PC-3 (cell line): ENCODE data around the gene CCT6B. TPM values are rescaled to one million over a fixed set of nuclear protein-coding genes. Genes with fewer than 3 reads are reported as not detected.

Experiments
- ATAC-seq: fragments of 200-7000 bp; cut with Tn5 transposase; 2 replicates; pipeline ENCODE4 v1.9.1; 2020; ENCODE audit warnings: mild to moderate bottlenecking, moderate library complexity
- BruUV-seq: library from RNA; stranded (reverse); fragments of 400-500 nt; replicated peaks from 2 replicates; lab custom pipeline; 2021; lab: Mats Ljungman, UMichigan
- CTCF ChIA-PET: fragments of 300-600 bp; sonication (Branson Sonifier 250); formaldehyde crosslinking; loops from one replicate; lab custom pipeline; 2022; ENCODE audit warnings: antibody characterized with exemption; lab: Charles Lee
- POLR2A ChIA-PET: fragments of 300-600 bp; sonication (Branson Sonifier 250); formaldehyde crosslinking; loops from one replicate; lab custom pipeline; 2022; ENCODE audit warnings: antibody characterized with exemption; ENCODE audit not compliant: unreplicated experiment; lab: Charles Lee
- DNase-seq: peaks from one replicate; pipeline ENCODE4 v3.0.0-alpha.2; 2015
- H2AFZ ChIP-seq: fragments of 300-600 bp; sonication (generic); 2 replicates; pipeline ENCODE4 v1.6.0; 2016; ENCODE audit warnings: antibody characterized with exemption, low read length
- H3F3A ChIP-seq: fragments of 300-600 bp; sonication (generic); one replicate; pipeline ENCODE4 v1.6.0; 2017; ENCODE audit warnings: antibody characterized with exemption, low read length, control low read depth, mild to moderate bottlenecking; ENCODE audit not compliant: unreplicated experiment
- H3K27ac ChIP-seq: fragments of 300-600 bp; sonication (generic); 2 replicates; pipeline ENCODE4 v1.5.1; 2016; ENCODE audit warnings: mild to moderate bottlenecking, low read length
- H3K27me3 ChIP-seq: fragments of 300-600 bp; sonication (generic); 2 replicates; pipeline ENCODE4 v1.6.1; 2016; ENCODE audit warnings: low read length, mixed read lengths
- H3K36me3 ChIP-seq: fragments of 300-600 bp; sonication (generic); 2 replicates; pipeline ENCODE4 v1.6.1; 2016; ENCODE audit warnings: low read depth, mixed run types, low read length, mixed read lengths
- H3K4me1 ChIP-seq: fragments of 300-600 bp; sonication (generic); 2 replicates; pipeline ENCODE4 v1.5.1; 2016; ENCODE audit warnings: low read length; ENCODE audit not compliant: insufficient read depth
- H3K4me2 ChIP-seq: fragments of 300-600 bp; sonication (generic); 2 replicates; pipeline ENCODE4 v1.6.0; 2016; ENCODE audit warnings: low read length
- H3K4me3 ChIP-seq: fragments of 300-600 bp; sonication (generic); 2 replicates; pipeline ENCODE4 v1.5.1; 2016; ENCODE audit warnings: mild to moderate bottlenecking, low read length, mixed read lengths
- H3K79me2 ChIP-seq: fragments of 300-600 bp; sonication (generic); 2 replicates; pipeline ENCODE4 v1.6.1; 2017; ENCODE audit warnings: low read length, mixed read lengths
- H3K9ac ChIP-seq: fragments of 300-600 bp; sonication (generic); 2 replicates; pipeline ENCODE4 v1.6.0; 2016; ENCODE audit warnings: mild to moderate bottlenecking, low read length
- H3K9me2 ChIP-seq: fragments of 300-600 bp; sonication (generic); replicated peaks from 2 replicates; pipeline ENCODE4 v1.6.1; 2016; ENCODE audit warnings: mixed run types, low read length, mixed read lengths
- H3K9me3 ChIP-seq: fragments of 300-600 bp; sonication (generic); 2 replicates; pipeline ENCODE4 v1.6.1; 2016; ENCODE audit warnings: low read length, mixed read lengths
- H4K20me1 ChIP-seq: fragments of 300-600 bp; sonication (generic); 2 replicates; pipeline ENCODE4 v1.6.1; 2016; ENCODE audit warnings: low read length, mixed read lengths
- CTCF ChIP-seq: fragments of 300-600 bp; sonication (generic); conservative IDR thresholded peaks from 2 replicates; pipeline ENCODE4 v1.5.1; 2017; ENCODE audit warnings: antibody characterized with exemption, low read depth, mild to moderate bottlenecking, low read length
- EZH2 ChIP-seq: fragments of 300-600 bp; sonication (generic); IDR thresholded peaks from one replicate; pipeline ENCODE4 v1.6.1; 2017; ENCODE audit warnings: antibody characterized with exemption, mild to moderate bottlenecking, low read length; ENCODE audit not compliant: unreplicated experiment
- EZH2phosphoT487 ChIP-seq: fragments of 300-600 bp; sonication (generic); IDR thresholded peaks from 2 replicates; pipeline ENCODE4 v1.6.1; 2018; ENCODE audit warnings: mild to moderate bottlenecking, antibody characterized with exemption, low read length, borderline replicate concordance
- intact Hi-C: fragments of 100-400 bp; cut with micrococcal nuclease; formaldehyde crosslinking; loops from 2 replicates; pipeline ENCODE4 v1.9.0; 2023
- total RNA-seq: library from RNA; depleted of rRNA; stranded (reverse); fragments of >200 nt; gene quantifications from 2 replicates; pipeline ENCODE4 v1.2.3, GENCODE V29; 2014

The CCT6B gene
- total RNA-seq, 1 experiment from 2014 or later, result 0.33 TPM

- no peak overlapping the region for H3K9ac ChIP-seq
- H2AFZ ChIP-seq, result no peak overlapping the region
- intact Hi-C loops, result no loop called here
- no peaks in the 10 kb centered on the region for H3K36me3 ChIP-seq
- ATAC-seq (no peak), DNase-seq (no peak)
- no peaks in the 10 kb centered on the region for H3K4me1 ChIP-seq
- no peak overlapping the region for H3K4me3 ChIP-seq
- BruUV-seq, result no TSS peak
- H3K4me2 ChIP-seq, result no peak overlapping the region
- CTCF ChIA-PET, result no interaction called here
- H3K9me2 ChIP-seq, result no peaks in the 10 kb centered on the region
- 0 out of 2 replicates have a peak, but pooled peaks cover 6% of the 10 kb centered on the region for H3K27me3 ChIP-seq
- H3K9me3 ChIP-seq, result no peaks in the 10 kb centered on the region
- no peaks in the 10 kb centered on the region for H3F3A ChIP-seq
- POLR2A ChIA-PET, result no interaction called here
- TF ChIP-seq CTCF (no peak), EZH2 (no peak), EZH2phosphoT487 (no peak)
- H3K79me2 ChIP-seq, result no peaks in the 10 kb centered on the region
- H3K27ac ChIP-seq, result no peak overlapping the region
- no peaks in the 10 kb centered on the region for H4K20me1 ChIP-seq
These were observed 66.3 kb downstream of the CCT6B start for GRCh38 chr17:34894964-34895363.

GRCh38 chr17:34892461-34893249 is 68.6 kb downstream of the CCT6B start:
- Histone ChIP-seq H2AFZ (no peak overlapping the region), H4K20me1 (no peaks in the 10 kb centered on the region), H3K9ac (no peak overlapping the region), H3K27ac (no peak overlapping the region), H3K4me3 (no peak overlapping the region), H3K9me3 (no peaks in the 10 kb centered on the region), H3F3A (no peaks in the 10 kb centered on the region), H3K4me2 (no peak overlapping the region), H3K36me3 (no peaks in the 10 kb centered on the region), H3K9me2 (no peaks in the 10 kb centered on the region), H3K27me3 (no peaks in the 10 kb centered on the region), H3K4me1 (no peaks in the 10 kb centered on the region), H3K79me2 (no peaks in the 10 kb centered on the region)
- ChIA-PET CTCF (no interaction called here), POLR2A (no interaction called here)
- peak; percentile 54 for TF ChIP-seq CTCF
- TF ChIP-seq EZH2phosphoT487, result no peak
- DNase-seq, result peak; percentile 9
- intact Hi-C loops, result no loop called here
- no peak for ATAC-seq
- BruUV-seq, result no TSS peak

GRCh38 chr17:34886831-34887230 is 74.4 kb downstream of the CCT6B start:
- no peaks in the 10 kb centered on the region for H3K79me2 ChIP-seq
- no peaks in the 10 kb centered on the region for H3K4me1 ChIP-seq
- peaks cover 15% of the 10 kb centered on the region; the same call in 1 of the 2 replicates for H3K27me3 ChIP-seq
- H3F3A ChIP-seq, result no peaks in the 10 kb centered on the region
- H3K9ac ChIP-seq, result no peak overlapping the region
- no peak overlapping the region for H3K4me2 ChIP-seq
- intact Hi-C loops, result no loop called here
- no peak for DNase-seq
- H3K36me3 ChIP-seq, result no peaks in the 10 kb centered on the region
- H3K9me2 ChIP-seq, result no peaks in the 10 kb centered on the region
- H3K4me3 ChIP-seq, result no peak overlapping the region
- H2AFZ ChIP-seq, result no peak overlapping the region
- CTCF ChIA-PET, result no interaction called here
- H3K9me3 ChIP-seq, result no peaks in the 10 kb centered on the region
- H3K27ac ChIP-seq, result no peak overlapping the region
- H4K20me1 ChIP-seq, result no peaks in the 10 kb centered on the region
- POLR2A ChIA-PET, result no interaction called here
- no TSS peak for BruUV-seq
- no peak for TF ChIP-seq CTCF
- TF ChIP-seq EZH2phosphoT487, result no peak
- no peak for TF ChIP-seq EZH2
- no peak for ATAC-seq
